22Rv1 (cell line): ENCODE data around the gene TMEM213.

Experiments used
- CTCF ChIP-seq: fragments of 450-650 bp; IDR thresholded peaks from 2 replicates; pipeline ENCODE4 v1.5.1; 2017; ENCODE audit warnings: mild to moderate bottlenecking
- ZFX ChIP-seq: fragments of 450-650 bp; IDR thresholded peaks from 2 replicates; pipeline ENCODE4 v1.6.1; 2017; ENCODE audit warnings: antibody characterized with exemption, borderline replicate concordance

DNA sequence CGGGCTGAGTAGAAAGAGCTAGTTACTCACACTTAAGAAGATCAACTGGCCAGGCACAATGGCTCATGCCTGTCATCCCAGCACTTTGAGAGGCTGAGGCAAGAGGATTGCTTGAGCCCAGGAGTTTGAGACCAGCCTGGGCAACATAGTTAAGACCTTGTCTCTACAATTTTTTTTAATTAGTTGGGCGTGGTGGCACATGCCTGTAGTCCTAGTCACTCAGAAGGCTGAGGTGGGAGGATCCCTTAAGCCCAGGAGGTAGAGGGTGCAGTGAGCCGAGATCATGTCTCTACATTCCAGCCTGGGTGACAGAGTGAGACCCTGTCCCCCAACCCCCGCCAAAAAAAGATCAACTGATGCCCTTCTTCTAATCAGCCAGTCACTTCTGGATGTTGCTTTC is 74.8 kb downstream of the TMEM213 start:
- TF ChIP-seq CTCF (no peak), ZFX (no peak)
